ENCODE data around the gene OR2T12. TPM values are rescaled to one million over a fixed set of nuclear protein-coding genes. Genes with fewer than 3 reads are reported as not detected.
A peak's percentile ranks its signal among the peaks of the same experiment; 100 is the strongest.
"Not testable (repeated sequence)": the region's sequence is repeated elsewhere in the genome, so short reads cannot be mapped to it uniquely, and the experiment has no call there.

OR2T12 gene, protein sequence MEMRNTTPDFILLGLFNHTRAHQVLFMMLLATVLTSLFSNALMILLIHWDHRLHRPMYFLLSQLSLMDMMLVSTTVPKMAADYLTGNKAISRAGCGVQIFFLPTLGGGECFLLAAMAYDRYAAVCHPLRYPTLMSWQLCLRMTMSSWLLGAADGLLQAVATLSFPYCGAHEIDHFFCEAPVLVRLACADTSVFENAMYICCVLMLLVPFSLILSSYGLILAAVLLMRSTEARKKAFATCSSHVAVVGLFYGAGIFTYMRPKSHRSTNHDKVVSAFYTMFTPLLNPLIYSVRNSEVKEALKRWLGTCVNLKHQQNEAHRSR
- not detected for total RNA-seq

DNA sequence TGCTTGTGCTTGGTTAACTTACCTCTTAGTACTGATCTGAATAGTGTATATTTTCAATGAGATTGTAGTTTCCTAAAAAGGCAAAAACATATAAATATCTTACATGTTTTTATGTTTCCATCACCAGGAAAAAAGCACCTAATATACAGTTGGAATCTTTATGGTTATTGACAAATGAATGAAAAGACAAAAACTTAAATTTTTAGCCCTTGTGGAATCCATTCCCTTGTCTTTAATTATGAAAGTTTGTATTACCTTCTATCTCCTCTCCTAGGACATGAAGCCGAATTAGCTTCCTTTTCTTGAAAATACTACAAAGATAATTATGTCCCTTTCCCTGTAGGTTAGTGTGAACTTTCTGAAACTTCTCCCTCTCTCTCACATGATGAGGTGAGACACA, at the start of gene OR2T12:
Gene OR2T12, minus strand, starts transcription at position 101 of the 400 bp plus-strand sequence. CDS start 7,846 bp downstream, outside the sequence.
- no peaks in the 10 kb centered on the region for H3K36me3 Mint-ChIP-seq
- peaks cover 1% of the 10 kb centered on the region for H3K9me3 Mint-ChIP-seq
- H3K4me1 Mint-ChIP-seq: no peaks in the 10 kb centered on the region
- H3K27me3 Mint-ChIP-seq: peaks cover 4% of the 10 kb centered on the region
- no peak within 1 kb of the TSS for H3K4me3 Mint-ChIP-seq
- H3K27ac Mint-ChIP-seq: no peak within 1 kb of the TSS
- DNase-seq: no peak

DNA sequence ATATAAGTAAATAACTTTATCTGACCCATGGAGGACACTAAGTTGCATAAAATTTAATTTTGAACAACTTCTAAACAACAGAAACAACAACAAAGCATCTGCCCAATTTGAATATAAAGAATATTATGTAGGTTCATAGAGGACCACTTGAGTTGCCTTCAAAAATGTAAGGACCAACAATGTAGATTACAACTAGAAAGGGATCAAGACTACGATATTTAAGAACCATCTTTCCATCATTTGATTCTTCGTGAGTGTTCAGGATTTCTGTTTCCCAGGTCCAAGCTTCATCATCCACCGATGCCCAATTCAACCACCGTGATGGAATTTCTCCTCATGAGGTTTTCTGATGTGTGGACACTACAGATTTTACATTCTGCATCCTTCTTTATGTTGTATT, 45.3 kb upstream of the OR2T12 start, which contains the start of gene OR14C36:
Gene OR14C36, plus strand, starts transcription at position 301 of the 400 bp plus-strand sequence. Its CDS starts 0 bp downstream, at position 301.
- no peak for DNase-seq
- H3K27me3 Mint-ChIP-seq: peaks cover 10% of the 10 kb centered on the region

DNA sequence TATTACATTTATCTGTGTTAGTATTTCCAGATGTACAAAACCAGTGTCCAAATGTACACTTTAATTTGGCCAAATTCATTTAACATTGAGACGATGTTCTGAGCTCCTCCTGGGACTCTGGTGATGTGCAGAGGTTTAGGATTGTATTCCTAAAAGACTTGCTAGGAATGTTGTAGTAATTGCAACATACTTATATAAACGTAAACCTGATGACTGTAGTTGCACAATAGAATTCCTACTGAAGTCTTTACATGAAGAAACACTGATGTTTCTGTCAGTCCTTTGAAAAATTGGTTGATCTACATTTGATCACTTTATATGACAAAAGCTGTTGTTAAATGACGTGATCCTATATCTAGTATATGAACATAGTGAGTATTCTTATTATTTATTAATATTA, 40.2 kb upstream of the OR2T12 start:
- H3K27ac Mint-ChIP-seq: no peak overlapping the region
- no peak overlapping the region for H3K4me3 Mint-ChIP-seq
- no peaks in the 10 kb centered on the region for H3K9me3 Mint-ChIP-seq
- H3K27me3 Mint-ChIP-seq: no peaks in the 10 kb centered on the region
- H3K4me1 Mint-ChIP-seq: no peaks in the 10 kb centered on the region
- no peaks in the 10 kb centered on the region for H3K36me3 Mint-ChIP-seq
- DNase-seq: no peak

More for the DNA sequence above, 45.3 kb upstream of the OR2T12 start, which contains the start of gene OR14C36:
- Mint-ChIP-seq H3K4me1 (no peaks in the 10 kb centered on the region), H3K36me3 (no peaks in the 10 kb centered on the region), H3K9me3 (no peaks in the 10 kb centered on the region), H3K27ac (no peak within 1 kb of the TSS), H3K4me3 (no peak within 1 kb of the TSS)

DNA sequence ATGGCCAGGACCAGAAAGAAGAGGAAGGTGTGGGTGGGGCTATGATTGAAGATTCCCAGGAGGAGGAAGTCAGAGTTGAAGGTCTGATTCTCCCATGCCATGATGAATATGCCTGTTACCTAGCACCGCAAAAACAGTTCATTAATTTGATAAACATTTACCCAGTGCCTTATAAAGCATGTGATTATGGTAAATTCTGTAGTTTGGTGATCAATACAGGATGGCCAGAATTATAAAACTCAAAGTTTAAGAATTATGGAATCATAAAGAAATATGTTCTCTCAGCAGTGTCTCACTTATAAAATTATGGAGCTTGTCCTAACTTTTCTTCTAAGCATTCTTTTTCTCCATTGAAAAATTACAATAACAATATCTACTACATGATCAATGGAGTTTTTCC, 21.2 kb upstream of the OR2T12 start, which contains the start of gene OR2M7:
Gene OR2M7, minus strand, starts transcription at position 101 of the 400 bp plus-strand sequence. Its CDS starts 0 bp downstream, at position 101.
- H3K27me3 Mint-ChIP-seq: no peaks in the 10 kb centered on the region
- DNase-seq: no peak
- no peaks in the 10 kb centered on the region for H3K9me3 Mint-ChIP-seq
- no peaks in the 10 kb centered on the region for H3K4me1 Mint-ChIP-seq
- no peaks in the 10 kb centered on the region for H3K36me3 Mint-ChIP-seq
- H3K27ac Mint-ChIP-seq: no peak within 1 kb of the TSS
- H3K4me3 Mint-ChIP-seq: no peak within 1 kb of the TSS

DNA sequence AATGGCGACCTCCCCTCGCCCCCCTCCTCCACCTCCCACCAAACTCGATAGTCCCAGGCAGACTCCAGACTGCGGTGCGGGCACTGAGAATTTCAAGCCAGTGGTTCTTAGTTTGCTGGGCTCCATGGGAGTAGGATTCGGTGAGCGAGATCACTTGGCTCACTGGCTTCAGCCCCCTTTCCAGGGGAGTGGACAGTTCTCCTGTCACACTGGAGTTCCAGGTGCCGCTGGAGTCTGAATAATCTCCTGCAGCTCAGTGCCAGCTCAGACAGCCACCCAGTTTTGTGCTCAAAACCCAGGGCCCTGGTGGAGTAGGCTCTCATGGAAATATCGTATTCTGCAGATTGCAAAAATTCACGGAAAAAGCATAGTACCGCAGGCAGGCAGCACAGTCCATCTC, 13.6 kb upstream of the OR2T12 start:
- Mint-ChIP-seq H3K27ac (no peak overlapping the region), H3K4me3 (no peak overlapping the region), H3K36me3 (no peaks in the 10 kb centered on the region), H3K9me3 (peaks cover 20% of the 10 kb centered on the region), H3K27me3 (peaks cover 23% of the 10 kb centered on the region), H3K4me1 (no peaks in the 10 kb centered on the region)
- no peak for DNase-seq

DNA sequence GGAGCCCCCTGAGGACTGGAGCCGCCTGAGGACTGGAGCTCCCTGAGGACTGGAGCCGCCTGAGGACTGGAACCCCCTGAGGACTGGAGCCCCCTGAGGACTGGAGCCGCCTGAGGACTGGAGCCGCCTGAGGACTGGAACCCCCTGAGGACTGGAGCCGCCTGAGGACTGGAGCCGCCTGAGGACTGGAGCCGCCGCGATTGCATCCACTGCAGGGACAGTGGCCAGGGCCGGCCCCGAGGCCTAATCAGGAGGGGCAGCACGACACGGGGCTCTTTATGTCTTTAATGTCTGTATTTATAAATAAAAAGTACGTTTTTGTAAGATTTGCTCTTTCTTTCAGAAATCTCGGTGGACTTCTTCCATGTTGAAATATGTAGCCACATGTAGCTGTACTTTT, 3.5 kb upstream of the OR2T12 start:
- not testable (repeated sequence) for H3K36me3 Mint-ChIP-seq, H3K9me3 Mint-ChIP-seq, DNase-seq, H3K4me3 Mint-ChIP-seq, H3K27ac Mint-ChIP-seq, H3K27me3 Mint-ChIP-seq, H3K4me1 Mint-ChIP-seq

DNA sequence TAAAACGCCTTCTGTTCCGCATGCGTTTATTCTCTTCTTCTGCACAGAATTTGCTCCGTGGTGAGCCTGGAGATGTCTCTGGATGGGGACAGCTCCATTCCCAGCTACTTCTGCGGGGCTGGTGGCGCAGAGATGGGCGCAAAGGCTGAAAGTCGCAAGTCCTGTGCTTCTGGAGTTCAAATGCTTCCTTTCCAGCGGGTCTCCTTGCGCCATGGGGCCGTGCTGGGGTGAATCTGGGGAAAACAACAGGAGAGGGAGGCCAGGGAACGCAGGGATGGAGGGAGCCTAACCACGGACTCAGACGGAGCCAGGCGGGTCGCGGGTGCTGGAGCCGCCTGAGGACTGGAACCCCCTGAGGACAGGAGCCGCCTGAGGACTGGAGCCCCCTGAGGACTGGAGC, 2.9 kb upstream of the OR2T12 start:
- H3K27me3 Mint-ChIP-seq: peaks cover 7% of the 10 kb centered on the region
- H3K36me3 Mint-ChIP-seq: no peaks in the 10 kb centered on the region
- H3K27ac Mint-ChIP-seq: no peak overlapping the region
- no peak overlapping the region for H3K4me3 Mint-ChIP-seq
- H3K9me3 Mint-ChIP-seq: no peaks in the 10 kb centered on the region
- DNase-seq: no peak
- no peaks in the 10 kb centered on the region for H3K4me1 Mint-ChIP-seq

DNA sequence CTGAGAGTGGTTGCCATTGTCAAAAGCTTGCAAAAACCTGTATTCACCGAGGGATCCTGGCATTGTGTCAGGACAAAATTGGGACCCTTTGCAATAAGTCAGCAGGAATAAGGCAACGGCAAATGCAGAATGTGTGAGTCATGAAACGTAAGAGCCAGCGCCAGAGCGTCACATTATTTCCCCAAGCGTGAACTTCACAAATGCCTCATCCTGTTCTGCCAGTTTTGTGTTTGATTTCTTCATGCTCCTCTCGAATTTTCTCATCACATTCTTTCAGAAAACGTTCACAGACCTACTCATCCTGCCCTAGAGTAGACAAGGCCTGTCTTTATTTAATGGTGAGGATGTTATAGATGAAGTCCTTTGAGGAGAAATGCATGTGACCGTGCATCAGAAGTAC, 2.4 kb upstream of the OR2T12 start:
- not testable (repeated sequence) for H3K36me3 Mint-ChIP-seq, H3K4me1 Mint-ChIP-seq, H3K4me3 Mint-ChIP-seq, DNase-seq, H3K27ac Mint-ChIP-seq, H3K9me3 Mint-ChIP-seq, H3K27me3 Mint-ChIP-seq

DNA sequence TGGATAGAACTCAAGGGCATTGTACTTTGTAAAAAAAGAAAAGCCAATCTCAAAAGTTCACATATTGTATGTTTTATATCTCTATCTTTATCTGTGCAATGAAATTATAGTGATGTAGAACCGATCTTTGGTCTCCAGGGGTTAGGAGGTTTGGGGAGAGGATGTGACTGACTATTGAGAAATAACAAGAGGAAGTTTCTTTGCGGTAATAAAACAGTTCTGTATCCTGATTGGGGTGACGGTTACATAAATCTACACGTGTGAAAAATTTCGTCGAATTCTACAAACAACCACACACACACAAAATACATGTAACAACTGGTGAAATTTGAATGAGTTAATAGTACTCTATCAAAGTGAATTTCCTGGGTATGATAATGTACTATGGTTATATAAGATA, 14.8 kb downstream of the OR2T12 start:
- H3K36me3 Mint-ChIP-seq: no peaks in the 10 kb centered on the region
- H3K27me3 Mint-ChIP-seq: peaks cover 5% of the 10 kb centered on the region
- H3K27ac Mint-ChIP-seq: no peak overlapping the region
- H3K4me1 Mint-ChIP-seq: no peaks in the 10 kb centered on the region
- no peak overlapping the region for H3K4me3 Mint-ChIP-seq
- no peak for DNase-seq
- H3K9me3 Mint-ChIP-seq: no peaks in the 10 kb centered on the region

DNA sequence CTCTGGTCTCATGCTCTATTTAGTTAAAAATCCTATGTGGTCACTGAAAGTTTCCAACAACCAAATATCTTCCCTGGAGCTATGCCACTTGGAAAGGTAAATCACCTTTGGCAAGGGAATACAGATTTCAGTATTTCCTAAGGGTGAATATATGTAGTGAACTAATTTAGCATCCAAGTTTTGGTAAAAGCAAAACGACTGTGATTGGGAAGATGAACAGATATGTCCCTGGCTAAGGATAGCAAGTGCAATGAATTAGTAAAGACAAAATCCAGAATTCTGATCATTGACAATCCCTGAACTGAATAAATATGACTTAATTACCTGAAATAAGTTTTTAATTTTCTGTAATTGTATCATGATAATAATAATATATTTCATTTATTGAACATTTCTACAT, 25.3 kb downstream of the OR2T12 start, which contains the start of gene OR2T33:
Gene OR2T33, minus strand, starts transcription at position 101 of the 400 bp plus-strand sequence. CDS start 4,162 bp downstream, outside the sequence.
- Mint-ChIP-seq H3K36me3 (no peaks in the 10 kb centered on the region), H3K27me3 (peaks cover 7% of the 10 kb centered on the region), H3K4me1 (no peaks in the 10 kb centered on the region), H3K9me3 (no peaks in the 10 kb centered on the region), H3K27ac (no peak within 1 kb of the TSS), H3K4me3 (no peak within 1 kb of the TSS)
- no peak for DNase-seq

DNA sequence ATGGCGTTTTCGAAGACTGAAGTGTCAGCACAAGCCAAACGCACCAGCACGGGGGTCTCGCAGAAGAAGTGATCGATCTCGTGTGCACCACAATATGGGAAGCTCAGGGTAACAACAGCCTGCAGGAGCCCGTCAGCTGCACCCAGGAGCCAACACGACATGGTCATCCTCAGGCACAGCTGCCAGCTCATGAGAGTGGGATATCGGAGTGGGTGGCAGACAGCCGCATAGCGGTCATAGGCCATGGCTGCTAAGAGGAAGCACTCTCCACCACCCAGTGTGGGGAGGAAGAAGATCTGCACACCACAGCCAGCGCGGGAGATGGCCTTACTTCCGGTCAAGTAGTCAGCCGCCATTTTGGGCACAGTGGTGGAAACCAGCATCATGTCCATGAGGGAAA, 30.0 kb downstream of the OR2T12 start:
- not testable (repeated sequence) for H3K36me3 Mint-ChIP-seq, H3K4me3 Mint-ChIP-seq, H3K9me3 Mint-ChIP-seq, H3K27me3 Mint-ChIP-seq, H3K27ac Mint-ChIP-seq, DNase-seq, H3K4me1 Mint-ChIP-seq

DNA sequence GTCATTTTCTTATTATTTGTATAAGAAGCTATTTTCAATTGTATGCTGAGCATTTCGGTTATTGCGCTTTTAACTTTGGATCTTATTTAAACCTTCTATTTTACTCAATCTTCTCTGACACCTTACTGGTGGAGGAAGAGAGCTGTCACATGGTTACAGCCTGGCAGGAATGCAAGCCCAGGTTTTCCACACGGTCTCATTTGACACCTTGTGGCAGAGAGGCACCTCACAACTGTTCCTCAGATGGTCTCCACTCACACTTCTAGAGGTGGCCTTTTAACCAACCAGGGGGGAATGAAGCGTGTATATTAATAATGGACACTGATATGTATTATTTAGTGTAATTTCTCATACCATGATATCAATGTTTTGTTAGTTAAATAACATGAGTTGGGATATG, 35.0 kb downstream of the OR2T12 start:
- H3K27me3 Mint-ChIP-seq: peaks cover 6% of the 10 kb centered on the region
- no peak overlapping the region for H3K4me3 Mint-ChIP-seq
- no peak overlapping the region for H3K27ac Mint-ChIP-seq
- peaks cover 6% of the 10 kb centered on the region for H3K9me3 Mint-ChIP-seq
- no peaks in the 10 kb centered on the region for H3K4me1 Mint-ChIP-seq
- no peaks in the 10 kb centered on the region for H3K36me3 Mint-ChIP-seq
- DNase-seq: no peak

DNA sequence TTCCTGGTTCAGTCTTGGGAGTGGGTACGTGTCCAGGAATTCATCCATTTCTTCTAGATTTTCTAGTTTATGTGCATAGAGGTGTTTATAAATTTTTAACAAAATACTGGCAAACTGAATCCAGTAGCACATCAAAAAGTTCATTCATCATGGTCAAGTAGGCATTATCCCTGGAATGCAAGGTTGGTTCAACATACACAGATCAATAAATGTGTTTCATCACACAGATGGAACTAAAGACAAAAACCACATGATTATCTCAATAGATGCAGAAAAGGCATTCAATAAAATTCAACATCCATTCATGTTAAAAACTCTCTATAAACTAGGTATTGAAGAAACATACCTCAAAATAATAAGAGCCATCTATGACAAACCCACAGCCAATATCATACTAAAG, 43.9 kb downstream of the OR2T12 start:
- not testable (repeated sequence) for H3K36me3 Mint-ChIP-seq, H3K4me3 Mint-ChIP-seq

DNA sequence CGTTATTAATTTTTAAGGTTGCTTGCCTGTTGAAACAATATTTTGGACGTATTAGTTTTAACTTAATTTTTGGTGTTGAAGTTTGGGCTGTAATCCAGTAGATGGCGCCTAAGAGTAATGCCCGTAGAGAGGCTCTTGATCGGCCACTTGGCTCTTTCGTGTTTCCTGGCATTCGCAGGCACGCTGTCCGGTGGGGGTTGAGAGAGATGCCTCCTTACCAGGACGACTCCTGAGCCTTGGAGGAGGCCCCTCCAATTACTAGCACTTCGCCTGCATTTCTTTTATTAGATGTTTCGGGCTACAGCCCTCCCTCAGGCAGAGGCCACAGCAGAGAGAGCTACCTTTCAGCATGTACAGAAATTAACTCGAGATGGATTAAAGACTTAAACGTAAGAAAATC, 60.0 kb downstream of the OR2T12 start:
- peaks cover 2% of the 10 kb centered on the region for H3K4me1 Mint-ChIP-seq
- no peaks in the 10 kb centered on the region for H3K9me3 Mint-ChIP-seq
- H3K27ac Mint-ChIP-seq: no peak overlapping the region
- H3K36me3 Mint-ChIP-seq: no peaks in the 10 kb centered on the region
- DNase-seq: peak; percentile 4
- H3K4me3 Mint-ChIP-seq: no peak overlapping the region
- peaks cover 23% of the 10 kb centered on the region for H3K27me3 Mint-ChIP-seq

More for the DNA sequence above, 43.9 kb downstream of the OR2T12 start:
- not testable (repeated sequence) for DNase-seq, H3K4me1 Mint-ChIP-seq, H3K27me3 Mint-ChIP-seq, H3K27ac Mint-ChIP-seq
- peaks cover 16% of the 10 kb centered on the region for H3K9me3 Mint-ChIP-seq

Measured in activated naive CD8-positive, alpha-beta T cell treated with anti-CD3 and anti-CD28 coated beads for 36 hours (primary cell).